SK-N-SH treated with all-trans-retinoic acid at 6 μM for 48 hours (cell line): ENCODE data around the gene HOPX.

Source experiments
- ARNTL ChIP-seq: fragments of 450-650 bp; formaldehyde crosslinking; IDR thresholded peaks from 2 replicates; pipeline ENCODE4 v1.5.0; 2020; ENCODE audit warnings: low read depth, mild to moderate bottlenecking, moderate library complexity, borderline replicate concordance
- GLIS3 ChIP-seq: fragments of 250-450 bp; sonication (Bioruptor Pico); IDR thresholded peaks from 2 replicates; pipeline ENCODE4 v1.5.0; 2020; ENCODE audit warnings: mild to moderate bottlenecking, moderate library complexity
- OSR1 ChIP-seq: fragments of 250-450 bp; sonication (Bioruptor Pico); IDR thresholded peaks from 2 replicates; pipeline ENCODE4 v1.8.0; 2022; ENCODE audit warnings: moderate library complexity, mild to moderate bottlenecking, inconsistent platforms
- ZFP3 ChIP-seq: fragments of 250-450 bp; sonication (Bioruptor Pico); IDR thresholded peaks from 2 replicates; pipeline ENCODE4 v1.5.0; 2020; ENCODE audit warnings: mild to moderate bottlenecking, moderate library complexity
- TF ChIP-seq, protein P1 (sequence below): fragments of 250-450 bp; sonication (Bioruptor Pico); IDR thresholded peaks from 2 replicates; pipeline ENCODE4 v1.8.0; 2021; ENCODE audit warnings: low read depth, mild to moderate bottlenecking, moderate library complexity, borderline replicate concordance

GRCh38 chr4:56626420-56626819, 54.7 kb downstream of the HOPX start:
- no peak for TF ChIP-seq ZFP3 (CRISPR knock-in tag)
- no peak for TF ChIP-seq OSR1
- TF ChIP-seq ARNTL, result no peak
- TF ChIP-seq, protein P1, sequence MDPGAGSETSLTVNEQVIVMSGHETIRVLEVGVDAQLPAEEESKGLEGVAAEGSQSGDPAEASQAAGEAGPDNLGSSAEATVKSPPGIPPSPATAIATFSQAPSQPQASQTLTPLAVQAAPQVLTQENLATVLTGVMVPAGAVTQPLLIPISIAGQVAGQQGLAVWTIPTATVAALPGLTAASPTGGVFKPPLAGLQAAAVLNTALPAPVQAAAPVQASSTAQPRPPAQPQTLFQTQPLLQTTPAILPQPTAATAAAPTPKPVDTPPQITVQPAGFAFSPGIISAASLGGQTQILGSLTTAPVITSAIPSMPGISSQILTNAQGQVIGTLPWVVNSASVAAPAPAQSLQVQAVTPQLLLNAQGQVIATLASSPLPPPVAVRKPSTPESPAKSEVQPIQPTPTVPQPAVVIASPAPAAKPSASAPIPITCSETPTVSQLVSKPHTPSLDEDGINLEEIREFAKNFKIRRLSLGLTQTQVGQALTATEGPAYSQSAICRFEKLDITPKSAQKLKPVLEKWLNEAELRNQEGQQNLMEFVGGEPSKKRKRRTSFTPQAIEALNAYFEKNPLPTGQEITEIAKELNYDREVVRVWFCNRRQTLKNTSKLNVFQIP, result no peak
- no peak for TF ChIP-seq GLIS3 (CRISPR knock-in tag)
